ENCODE data around the gene PRSS3.
"Not testable (repeated sequence)": the region's sequence is repeated elsewhere in the genome, so short reads cannot be mapped to it uniquely, and the experiment has no call there.

PRSS3 gene

DNA sequence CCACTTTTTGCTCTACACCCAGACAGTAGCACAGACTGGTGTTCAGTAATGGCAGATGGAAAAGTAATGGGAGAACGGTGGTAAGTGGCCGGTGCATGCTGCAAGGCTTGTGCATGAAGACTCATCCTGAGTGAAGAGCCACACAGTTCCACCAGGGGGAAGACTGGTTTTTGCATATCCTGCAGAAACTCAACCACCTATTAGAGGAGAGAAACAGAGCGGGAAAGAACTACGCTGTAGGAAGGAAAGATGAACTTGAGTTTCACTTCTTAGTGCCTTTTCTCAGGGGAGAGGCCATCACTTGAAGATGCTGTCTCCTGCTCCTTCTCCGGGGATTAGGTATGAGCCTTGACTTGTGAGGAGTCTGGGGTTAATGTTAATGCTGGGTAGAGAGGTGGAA lies 9.4 kb upstream of the PRSS3 start:
- DNase-seq (ENCODE audit: low read depth in 2 of 3, low spot score in 1 of 3) = no peak

- DNase-seq (ENCODE audit: low read depth in 2 of 3, low spot score in 1 of 3) = no peak
These were observed 8.7 kb upstream of the PRSS3 start for GRCh38 chr9:33786681-33787080.

DNA sequence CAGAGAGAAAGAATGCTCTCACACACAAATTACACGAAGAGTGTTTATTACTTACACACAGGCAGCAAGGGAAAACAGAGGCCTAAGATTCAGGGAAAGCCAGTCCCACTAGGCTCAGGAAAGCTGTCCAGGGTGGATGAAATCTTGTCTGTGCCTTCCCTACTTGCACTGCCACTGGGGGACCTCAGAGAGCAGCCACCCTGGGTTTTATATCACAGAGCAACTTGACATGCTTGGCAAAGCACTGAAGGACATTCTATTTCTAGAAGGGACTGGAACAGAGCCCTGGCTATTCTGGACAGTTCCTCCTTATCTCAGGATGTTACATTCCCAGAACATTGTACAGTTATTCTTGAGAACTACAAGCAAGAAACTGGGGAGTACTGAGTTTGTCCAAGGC lies 7.5 kb upstream of the PRSS3 start:
- no peak for DNase-seq (ENCODE audit: low read depth in 2 of 3, low spot score in 1 of 3)

- DNase-seq (ENCODE audit: low read depth in 2 of 3, low spot score in 1 of 3) = not testable (repeated sequence)
These were observed 5.9 kb upstream of the PRSS3 start for GRCh38 chr9:33789429-33789828.

DNA sequence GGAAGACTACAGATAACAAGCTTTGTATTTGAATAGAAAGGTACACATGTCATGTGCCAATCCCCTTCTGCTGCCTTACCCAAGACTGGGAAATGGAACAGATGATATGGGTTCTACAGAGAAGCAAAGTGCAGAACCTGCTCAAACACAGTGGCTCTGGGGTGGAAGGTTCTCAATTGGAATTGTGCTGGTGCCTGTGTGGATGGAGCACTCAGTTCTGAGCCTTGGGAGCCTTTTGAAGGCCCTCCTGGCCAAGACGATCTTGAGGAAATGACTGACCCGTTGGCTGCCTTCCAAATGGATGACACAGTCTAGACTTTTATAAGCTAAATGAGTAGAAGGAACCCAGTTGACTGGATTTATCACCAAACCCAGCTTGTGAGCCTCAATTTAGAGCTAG lies 4.2 kb upstream of the PRSS3 start:
- DNase-seq (ENCODE audit: low read depth in 2 of 3, low spot score in 1 of 3) = no peak

DNA sequence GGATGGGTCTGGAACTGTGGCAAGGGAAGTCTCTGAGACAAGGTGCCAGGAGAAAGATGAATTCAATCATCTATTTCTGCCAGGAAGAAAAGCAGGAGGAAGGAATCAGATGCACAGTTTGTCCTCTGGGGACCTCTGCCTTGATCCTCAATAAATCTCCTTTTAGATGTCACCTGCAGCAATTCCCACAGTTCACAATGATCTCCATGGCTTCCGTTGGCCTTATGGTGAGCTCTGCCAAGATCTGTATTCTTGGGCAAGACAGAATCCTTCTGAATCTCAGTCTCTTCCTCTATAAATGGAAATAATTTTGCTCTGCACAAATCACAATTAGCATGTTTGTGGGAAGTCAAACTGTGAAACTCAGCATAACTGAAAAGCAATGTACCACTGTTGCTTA lies 1.9 kb upstream of the PRSS3 start:
- DNase-seq (ENCODE audit: low read depth in 2 of 3, low spot score in 1 of 3) = not testable (repeated sequence)

- DNase-seq (ENCODE audit: low read depth in 2 of 3, low spot score in 1 of 3) = no peak
These were observed 801 bp upstream of the PRSS3 start for GRCh38 chr9:33794560-33794959.

DNA sequence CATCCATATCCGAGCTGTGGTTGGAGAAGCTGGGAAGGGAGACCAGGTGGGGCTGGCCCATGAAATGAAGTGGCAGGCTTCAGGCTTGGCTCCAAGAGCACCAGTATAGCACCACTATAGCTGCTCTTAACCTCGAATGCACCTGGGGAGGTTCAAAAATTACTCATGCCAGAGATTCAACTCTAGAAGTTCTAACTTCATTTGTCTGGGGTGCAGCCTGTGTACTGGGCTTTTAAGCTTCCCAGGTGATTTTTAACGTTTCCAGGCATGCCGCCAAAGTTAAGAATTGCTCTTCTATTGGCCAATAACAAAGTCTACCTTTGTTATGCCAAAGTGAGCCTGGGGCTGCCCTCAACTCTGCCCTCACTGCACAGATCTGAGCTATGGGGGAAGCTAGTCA lies 458 bp downstream of the PRSS3 start:
- DNase-seq (ENCODE audit: low read depth in 2 of 3, low spot score in 1 of 3) = no peak

DNA sequence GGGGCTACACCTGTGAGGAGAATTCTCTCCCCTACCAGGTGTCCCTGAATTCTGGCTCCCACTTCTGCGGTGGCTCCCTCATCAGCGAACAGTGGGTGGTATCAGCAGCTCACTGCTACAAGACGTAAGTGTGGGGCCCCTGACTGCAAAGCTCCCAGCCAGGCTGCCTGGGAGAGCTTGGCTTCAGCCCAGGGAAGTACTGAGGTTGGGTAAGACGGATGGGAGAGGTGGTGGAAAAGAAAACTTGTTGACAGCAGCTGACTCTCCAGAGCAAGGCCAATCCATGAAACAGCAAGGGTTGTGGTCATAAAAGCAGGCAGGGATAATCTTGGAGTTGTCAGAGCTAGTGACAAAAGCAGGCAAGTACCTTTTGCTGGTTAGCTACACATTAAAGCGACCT lies 1.3 kb downstream of the PRSS3 start:
- not testable (repeated sequence) for DNase-seq (ENCODE audit: low read depth in 2 of 3, low spot score in 1 of 3)

DNA sequence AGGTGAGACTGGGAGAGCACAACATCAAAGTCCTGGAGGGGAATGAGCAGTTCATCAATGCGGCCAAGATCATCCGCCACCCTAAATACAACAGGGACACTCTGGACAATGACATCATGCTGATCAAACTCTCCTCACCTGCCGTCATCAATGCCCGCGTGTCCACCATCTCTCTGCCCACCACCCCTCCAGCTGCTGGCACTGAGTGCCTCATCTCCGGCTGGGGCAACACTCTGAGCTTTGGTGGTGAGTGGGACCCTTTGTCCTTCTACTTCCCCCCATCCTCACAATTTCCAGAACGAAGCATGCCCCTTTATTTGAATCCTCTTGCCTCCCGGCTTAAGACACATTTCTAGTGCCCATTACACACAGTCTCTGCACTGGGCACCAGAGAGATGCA lies 2.5 kb downstream of the PRSS3 start:
- DNase-seq (ENCODE audit: low read depth in 2 of 3, low spot score in 1 of 3) = no peak

DNA sequence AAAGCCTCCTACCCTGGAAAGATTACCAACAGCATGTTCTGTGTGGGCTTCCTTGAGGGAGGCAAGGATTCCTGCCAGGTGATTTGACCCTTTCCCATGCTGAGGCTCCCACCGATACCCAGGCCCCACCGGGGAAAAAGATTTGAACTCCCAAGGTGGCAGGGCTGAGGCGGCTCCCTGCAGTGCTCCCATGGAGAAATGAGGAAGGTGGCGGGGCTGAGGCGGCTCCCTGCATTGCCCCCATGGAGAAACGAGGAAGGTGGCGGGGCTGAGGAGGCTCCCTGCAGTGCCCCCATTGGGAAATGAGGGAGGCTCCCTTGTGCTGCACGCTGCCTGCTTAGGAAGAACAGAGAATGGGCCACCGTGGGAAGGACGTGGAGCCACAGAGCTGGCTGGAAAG lies 3.2 kb downstream of the PRSS3 start:
- no peak for DNase-seq (ENCODE audit: low read depth in 2 of 3, low spot score in 1 of 3)

GRCh38 chr9:33799928-33800704 lies 4.8 kb downstream of the PRSS3 start:
- no peak for DNase-seq (ENCODE audit: low read depth in 2 of 3, low spot score in 1 of 3)

DNA sequence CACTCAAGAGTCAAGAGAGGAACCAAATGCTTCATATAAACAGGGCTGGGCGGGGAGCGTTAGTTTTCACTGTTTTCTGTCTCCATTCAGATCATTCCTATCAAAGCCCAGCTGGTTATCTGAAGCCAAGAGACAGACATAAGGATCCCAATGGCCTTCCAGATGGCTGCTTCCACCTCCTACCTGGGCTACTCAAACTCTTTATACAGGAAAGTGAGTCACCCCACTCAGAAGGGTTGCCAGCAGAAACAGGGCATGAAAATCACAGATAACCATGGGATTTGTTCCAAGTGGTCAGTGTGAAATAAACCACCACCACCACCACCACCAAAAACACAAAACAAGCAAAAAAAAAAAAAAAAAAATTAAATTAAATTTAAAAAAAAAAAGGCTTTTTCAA lies 5.5 kb downstream of the PRSS3 start:
- no peak for DNase-seq (ENCODE audit: low read depth in 2 of 3, low spot score in 1 of 3)

DNA sequence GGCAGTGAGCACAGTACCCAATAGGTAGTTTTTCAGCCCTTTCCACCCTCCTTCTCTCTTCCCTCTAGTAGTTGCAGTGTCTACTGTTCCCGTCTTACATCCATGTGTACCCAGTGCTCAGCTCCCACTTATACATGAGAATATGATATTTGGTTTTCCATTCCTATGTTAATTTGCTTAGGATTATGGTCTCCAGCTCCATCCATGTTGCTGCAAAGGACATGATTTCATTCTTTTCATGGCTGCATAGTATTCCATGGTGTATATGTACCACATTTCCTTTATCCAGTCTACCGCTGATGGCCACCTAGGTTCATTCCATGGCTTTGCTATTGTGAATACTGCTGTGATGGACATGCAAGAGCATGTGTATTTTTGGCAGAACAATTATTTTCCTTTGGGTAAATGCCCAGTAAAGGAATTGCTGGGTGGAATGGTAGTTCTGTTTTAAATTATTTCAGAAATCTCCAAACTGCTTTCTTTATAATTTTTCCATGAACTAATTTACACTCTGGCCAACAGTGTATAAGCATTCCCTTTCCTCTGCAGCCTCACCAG lies 6.7 kb downstream of the PRSS3 start:
- DNase-seq (ENCODE audit: low read depth in 2 of 3, low spot score in 1 of 3) = not testable (repeated sequence)

- DNase-seq (ENCODE audit: low read depth in 2 of 3, low spot score in 1 of 3) = not testable (repeated sequence)
These were observed 8.8 kb downstream of the PRSS3 start for GRCh38 chr9:33804196-33804595.

DNA sequence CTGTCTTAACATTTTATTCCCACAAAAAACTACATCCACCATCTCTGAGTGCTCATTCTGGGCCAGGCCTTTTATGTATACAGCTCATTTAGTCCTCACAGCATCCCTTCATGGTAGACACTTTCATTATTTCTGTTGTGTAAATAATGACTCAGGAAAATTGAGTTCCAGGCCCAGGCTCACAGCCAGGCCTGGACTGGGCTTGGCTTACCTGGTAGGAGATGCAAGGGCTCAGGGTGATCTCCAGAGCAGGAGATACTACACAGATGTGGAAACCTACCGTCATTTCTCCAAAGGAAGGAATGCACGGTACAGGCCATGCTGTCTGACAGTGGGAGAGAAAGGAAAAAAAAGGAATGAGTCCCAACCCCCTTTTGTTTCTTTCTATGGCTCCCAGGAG lies 11.8 kb downstream of the PRSS3 start:
- not testable (repeated sequence) for DNase-seq (ENCODE audit: low read depth in 2 of 3, low spot score in 1 of 3)

- not testable (repeated sequence) for DNase-seq (ENCODE audit: low read depth in 2 of 3, low spot score in 1 of 3)
These were observed 13.6 kb downstream of the PRSS3 start for GRCh38 chr9:33808979-33809322.

GRCh38 chr9:33809506-33809905 lies 14.1 kb downstream of the PRSS3 start:
- no peak for DNase-seq (ENCODE audit: low read depth in 2 of 3, low spot score in 1 of 3)

DNA sequence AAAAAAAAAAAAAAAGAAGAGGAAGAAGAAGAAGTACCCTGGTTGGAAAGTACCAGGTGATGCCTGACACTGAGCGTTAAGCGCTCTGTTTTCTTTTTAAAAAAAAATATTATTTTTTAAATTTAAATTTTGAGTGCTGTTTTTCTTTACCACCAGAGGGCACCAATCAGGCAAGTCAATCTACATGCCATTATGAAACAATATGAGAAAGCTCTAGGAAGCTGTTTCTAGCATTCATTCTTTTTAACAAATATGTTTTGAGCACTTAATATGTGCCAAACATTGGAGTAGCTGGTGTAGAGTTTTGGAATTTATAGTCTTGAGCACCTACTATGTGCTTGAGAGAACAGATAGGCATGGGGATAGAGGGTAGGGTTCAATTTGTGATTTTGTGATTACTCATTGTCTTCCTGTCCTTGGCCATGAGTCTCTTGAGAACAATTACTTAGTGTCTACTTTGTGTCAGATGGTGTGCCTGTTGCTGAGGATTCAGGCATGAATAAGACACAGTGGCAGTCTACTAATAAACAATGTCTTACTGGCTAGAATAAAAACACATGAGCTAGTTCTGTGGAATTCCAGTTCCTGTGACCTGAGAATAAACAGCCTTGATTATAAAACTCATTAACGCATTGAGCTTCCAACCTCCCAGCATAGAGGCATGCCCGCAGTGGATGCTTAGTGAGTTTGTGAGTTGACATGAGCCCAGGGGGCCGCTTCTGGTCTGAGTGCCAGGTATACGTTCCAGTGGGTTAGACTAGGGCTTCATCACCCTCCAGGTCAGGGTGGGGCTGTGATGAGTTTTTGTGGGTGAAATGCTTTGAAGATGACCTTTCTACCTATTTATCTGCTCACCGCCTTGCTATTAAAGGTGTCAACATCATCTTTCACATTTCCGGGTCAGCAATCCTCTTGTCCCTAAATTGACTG lies 18.6 kb downstream of the PRSS3 start:
- no peak for DNase-seq (ENCODE audit: low read depth in 2 of 3, low spot score in 1 of 3)

DNA sequence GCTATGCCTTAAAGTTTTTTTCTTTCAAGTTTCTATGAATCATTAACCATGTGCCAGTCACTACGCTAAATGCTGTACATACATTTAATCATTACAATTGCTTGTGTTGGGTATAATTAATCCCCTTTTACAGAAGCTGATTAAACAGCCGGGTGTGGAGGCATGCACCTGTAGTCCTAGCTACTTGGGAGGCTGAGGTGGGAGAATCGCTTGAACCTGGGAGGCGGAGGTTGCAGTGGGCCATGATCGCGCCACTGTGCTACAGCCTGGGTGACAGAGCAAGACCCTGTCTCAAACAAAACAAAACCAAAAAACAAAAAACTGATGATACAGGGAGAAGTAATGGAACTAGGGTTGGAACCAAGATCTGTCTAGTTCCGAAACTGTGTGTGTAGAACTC lies 20.4 kb downstream of the PRSS3 start:
- no peak for DNase-seq (ENCODE audit: low read depth in 2 of 3, low spot score in 1 of 3)

GRCh38 chr9:33816327-33817252 lies 21.2 kb downstream of the PRSS3 start, which contains the start of gene UBE2R2:
Gene UBE2R2 (plus strand): TSS chr9:33817160. CDS start chr9:33817758, 598 bp downstream.
- DNase-seq (ENCODE audit: low read depth in 2 of 3, low spot score in 1 of 3) = peak; percentile 85 to 92 (median 86)
